Muscle layer of colon (tissue), 2 donors: ENCODE data around the gene GINS1.
A peak's percentile ranks its signal among the peaks of the same experiment; 100 is the strongest.

Source experiments
- H3K27ac ChIP-seq: one replicate; pipeline ENCODE4 v1.7.0; 2013; ENCODE audit warnings: low read depth, mild to moderate bottlenecking, low read length, moderate library complexity
- H3K27me3 ChIP-seq, 2 donors: one replicate each; pipeline ENCODE4 v1.7.0; 2013; ENCODE audit warnings: low read length in 2 of 2, mild to moderate bottlenecking in 2 of 2; ENCODE audit not compliant: insufficient read depth in 2 of 2, control insufficient read depth in 1 of 2
- H3K36me3 ChIP-seq: one replicate; pipeline ENCODE4 v1.7.0; 2013; ENCODE audit warnings: mild to moderate bottlenecking, low read length; ENCODE audit not compliant: insufficient read depth
- H3K4me1 ChIP-seq: one replicate; pipeline ENCODE4 v1.7.0; 2013; ENCODE audit warnings: mild to moderate bottlenecking, low read length; ENCODE audit not compliant: insufficient read depth
- H3K4me3 ChIP-seq, 2 donors: one replicate each; pipeline ENCODE4 v1.7.0; 2013; ENCODE audit warnings: low read length in 2 of 2, low read depth in 1 of 2, mild to moderate bottlenecking in 1 of 2, moderate library complexity in 1 of 2
- H3K9ac ChIP-seq: one replicate; pipeline ENCODE4 v1.7.0; 2013; ENCODE audit warnings: low read length
- H3K9me3 ChIP-seq: one replicate; pipeline ENCODE4 v1.7.0; 2013; ENCODE audit warnings: mild to moderate bottlenecking, low read length
- donor health status: abdominal sarcoma.
- donor health status: Adenocarcinoma of cecum.

GINS1 gene

GRCh38 chr20:25374842-25375241 lies 32.6 kb upstream of the GINS1 start:
- Histone ChIP-seq H3K27ac (no peak overlapping the region), H3K4me1 (peaks cover 4% of the 10 kb centered on the region), H3K36me3 (no peaks in the 10 kb centered on the region), H3K9me3 (no peaks in the 10 kb centered on the region), H3K9ac (no peak overlapping the region), H3K4me3 (no peak overlapping the region), H3K27me3 (no peaks in the 10 kb centered on the region)

GRCh38 chr20:25376236-25376635 lies 31.2 kb upstream of the GINS1 start:
- Histone ChIP-seq H3K27me3 (no peaks in the 10 kb centered on the region), H3K4me1 (peaks cover 4% of the 10 kb centered on the region), H3K9me3 (no peaks in the 10 kb centered on the region), H3K9ac (no peak overlapping the region), H3K36me3 (no peaks in the 10 kb centered on the region), H3K27ac (no peak overlapping the region), H3K4me3 (no peak overlapping the region)

- Histone ChIP-seq H3K9ac (no peak overlapping the region), H3K4me3 (no peak overlapping the region), H3K4me1 (peaks cover 4% of the 10 kb centered on the region), H3K9me3 (no peaks in the 10 kb centered on the region), H3K27me3 (no peaks in the 10 kb centered on the region), H3K27ac (no peak overlapping the region), H3K36me3 (no peaks in the 10 kb centered on the region)
Observed at GRCh38 chr20:25376886-25377285, 30.6 kb upstream of the GINS1 start.

- H3K9me3 ChIP-seq: no peaks in the 10 kb centered on the region
- H3K4me3 ChIP-seq: no peak overlapping the region
- H3K27me3 ChIP-seq: no peaks in the 10 kb centered on the region
- no peak overlapping the region for H3K9ac ChIP-seq
- H3K27ac ChIP-seq: no peak overlapping the region
- peaks cover 4% of the 10 kb centered on the region for H3K4me1 ChIP-seq
- no peaks in the 10 kb centered on the region for H3K36me3 ChIP-seq
Observed at GRCh38 chr20:25378189-25378883, 29.1 kb upstream of the GINS1 start.

GRCh38 chr20:25378884-25379733 lies 28.4 kb upstream of the GINS1 start:
- no peak overlapping the region for H3K27ac ChIP-seq
- H3K4me3 ChIP-seq: no peak overlapping the region
- H3K36me3 ChIP-seq: no peaks in the 10 kb centered on the region
- H3K27me3 ChIP-seq: no peaks in the 10 kb centered on the region
- no peaks in the 10 kb centered on the region for H3K9me3 ChIP-seq
- H3K4me1 ChIP-seq: peaks cover 4% of the 10 kb centered on the region
- H3K9ac ChIP-seq: no peak overlapping the region

- peaks cover 4% of the 10 kb centered on the region for H3K4me1 ChIP-seq
- no peaks in the 10 kb centered on the region for H3K27me3 ChIP-seq
- H3K9me3 ChIP-seq: no peaks in the 10 kb centered on the region
- no peak overlapping the region for H3K27ac ChIP-seq
- no peaks in the 10 kb centered on the region for H3K36me3 ChIP-seq
- no peak overlapping the region for H3K4me3 ChIP-seq
- no peak overlapping the region for H3K9ac ChIP-seq
Observed at GRCh38 chr20:25380945-25381614, 26.4 kb upstream of the GINS1 start.

- H3K9ac ChIP-seq: no peak overlapping the region
- H3K4me3 ChIP-seq: no peak overlapping the region
- no peak overlapping the region for H3K27ac ChIP-seq
- no peaks in the 10 kb centered on the region for H3K36me3 ChIP-seq
- H3K9me3 ChIP-seq: no peaks in the 10 kb centered on the region
- H3K4me1 ChIP-seq: no peaks in the 10 kb centered on the region
- no peaks in the 10 kb centered on the region for H3K27me3 ChIP-seq
Observed at GRCh38 chr20:25382704-25383370, 24.6 kb upstream of the GINS1 start.

GRCh38 chr20:25389401-25389857 lies 18.0 kb upstream of the GINS1 start:
- Histone ChIP-seq H3K27me3 (no peaks in the 10 kb centered on the region), H3K4me3 (peak overlapping the region; percentile 34 to 94), H3K9ac (peak overlapping the region; percentile 44), H3K36me3 (no peaks in the 10 kb centered on the region), H3K27ac (peak overlapping the region; percentile 85), H3K9me3 (no peaks in the 10 kb centered on the region), H3K4me1 (peaks cover 8% of the 10 kb centered on the region)

- Histone ChIP-seq H3K4me1 (peaks cover 8% of the 10 kb centered on the region), H3K27ac (peak overlapping the region; percentile 85), H3K4me3 (peak overlapping the region; percentile 34 to 94), H3K9me3 (no peaks in the 10 kb centered on the region), H3K36me3 (no peaks in the 10 kb centered on the region), H3K9ac (peak overlapping the region; percentile 44), H3K27me3 (no peaks in the 10 kb centered on the region)
Observed at GRCh38 chr20:25389858-25390537, 17.5 kb upstream of the GINS1 start.

- Histone ChIP-seq H3K9me3 (no peaks in the 10 kb centered on the region), H3K27ac (peak within 1 kb of the TSS; percentile 88), H3K4me1 (peaks cover 8% of the 10 kb centered on the region), H3K36me3 (no peaks in the 10 kb centered on the region), H3K27me3 (no peaks in the 10 kb centered on the region), H3K9ac (peak within 1 kb of the TSS; percentile 44), H3K4me3 (peak within 1 kb of the TSS; percentile 62 to 94)
Observed at GRCh38 chr20:25390538-25391528, 16.6 kb upstream of the GINS1 start, which contains the start of gene ABHD12. Gene ABHD12 (minus strand): TSS chr20:25390835. CDS start chr20:25390703, 132 bp downstream.
